HUES64 (cell line): ENCODE data around the gene LRRC1.

Source experiments
- H3K27ac ChIP-seq: 2 replicates; pipeline ENCODE4 v1.7.0; 2013; ENCODE audit warnings: low read depth, low read length, inconsistent platforms
- H3K27me3 ChIP-seq: 2 replicates; pipeline ENCODE4 v1.6.1; 2013; ENCODE audit warnings: mild to moderate bottlenecking, low read length; ENCODE audit not compliant: insufficient read depth
- H3K36me3 ChIP-seq: 2 replicates; pipeline ENCODE4 v1.6.1; 2013; ENCODE audit warnings: mild to moderate bottlenecking, low read length; ENCODE audit not compliant: insufficient read depth
- H3K4me1 ChIP-seq: 2 replicates; pipeline ENCODE4 v1.6.1; 2013; ENCODE audit warnings: mild to moderate bottlenecking, low read length, moderate library complexity; ENCODE audit not compliant: insufficient read depth
- H3K4me3 ChIP-seq: 2 replicates; pipeline ENCODE4 v1.5.1; 2013; ENCODE audit warnings: mild to moderate bottlenecking, low read length, moderate library complexity
- H3K9ac ChIP-seq: 2 replicates; pipeline ENCODE4 v1.6.1; 2013; ENCODE audit warnings: mild to moderate bottlenecking, low read depth, low read length
- H3K9me3 ChIP-seq: 2 replicates; pipeline ENCODE4 v1.6.1; 2013; ENCODE audit warnings: low read depth, low read length; ENCODE audit not compliant: insufficient read depth
- WGBS: fragments of 150-250, 120-280 bp; methylation state at CpG from one replicate; pipeline ENCODE4 v1.1.7; 2013; ENCODE audit warnings: missing lambda C conversion rate; 5-methylcytosine and 5-hydroxymethylcytosine counted together

The LRRC1 gene

GRCh38 chr6:53916804-53917463 lies 122.1 kb downstream of the LRRC1 start:
- Histone ChIP-seq H3K9me3 (no peaks in the 10 kb centered on the region), H3K4me1 (peaks cover 9% of the 10 kb centered on the region), H3K4me3 (no peak overlapping the region), H3K27me3 (no peaks in the 10 kb centered on the region), H3K27ac (no peak overlapping the region), H3K9ac (no peak overlapping the region), H3K36me3 (no peaks in the 10 kb centered on the region)
- WGBS: 98% methylated on average over 3 of the region's 3 CpGs

GRCh38 chr6:53917464-53917842 lies 122.6 kb downstream of the LRRC1 start:
- H3K9me3 ChIP-seq: no peaks in the 10 kb centered on the region
- H3K9ac ChIP-seq: no peak overlapping the region
- WGBS: 76% methylated on average over 1 of the region's 1 CpG
- H3K4me3 ChIP-seq: no peak overlapping the region
- no peak overlapping the region for H3K27ac ChIP-seq
- H3K36me3 ChIP-seq: no peaks in the 10 kb centered on the region
- no peaks in the 10 kb centered on the region for H3K27me3 ChIP-seq
- peaks cover 15% of the 10 kb centered on the region for H3K4me1 ChIP-seq

- H3K4me1 ChIP-seq: peaks cover 28% of the 10 kb centered on the region
Observed at GRCh38 chr6:53918854-53919510, 124.2 kb downstream of the LRRC1 start.

GRCh38 chr6:53919881-53920360 lies 125.1 kb downstream of the LRRC1 start:
- H3K27ac ChIP-seq: no peak overlapping the region
- no peak overlapping the region for H3K4me3 ChIP-seq
- H3K9me3 ChIP-seq: no peaks in the 10 kb centered on the region
- H3K36me3 ChIP-seq: no peaks in the 10 kb centered on the region
- no peak overlapping the region for H3K9ac ChIP-seq
- 76% methylated on average over 2 of the region's 2 CpGs for WGBS
- H3K4me1 ChIP-seq: peaks cover 36% of the 10 kb centered on the region
- H3K27me3 ChIP-seq: no peaks in the 10 kb centered on the region

More at GRCh38 chr6:53918854-53919510, 124.2 kb downstream of the LRRC1 start:
- Histone ChIP-seq H3K27ac (no peak overlapping the region), H3K9ac (no peak overlapping the region), H3K4me3 (no peak overlapping the region), H3K27me3 (no peaks in the 10 kb centered on the region), H3K9me3 (no peaks in the 10 kb centered on the region), H3K36me3 (no peaks in the 10 kb centered on the region)
- 96% methylated on average over 2 of the region's 3 CpGs for WGBS

- no peak overlapping the region for H3K4me3 ChIP-seq
- peaks cover 34% of the 10 kb centered on the region for H3K4me1 ChIP-seq
- H3K36me3 ChIP-seq: no peaks in the 10 kb centered on the region
- H3K27me3 ChIP-seq: no peaks in the 10 kb centered on the region
- H3K27ac ChIP-seq: no peak overlapping the region
- no peak overlapping the region for H3K9ac ChIP-seq
- 92% methylated on average over 5 of the region's 5 CpGs for WGBS
- no peaks in the 10 kb centered on the region for H3K9me3 ChIP-seq
Observed at GRCh38 chr6:53920881-53921280, 126.1 kb downstream of the LRRC1 start.

GRCh38 chr6:53921639-53922038 lies 126.8 kb downstream of the LRRC1 start:
- Histone ChIP-seq H3K9me3 (no peaks in the 10 kb centered on the region), H3K4me3 (no peak overlapping the region), H3K36me3 (no peaks in the 10 kb centered on the region), H3K27me3 (no peaks in the 10 kb centered on the region), H3K9ac (no peak overlapping the region), H3K4me1 (peaks cover 34% of the 10 kb centered on the region), H3K27ac (no peak overlapping the region)
- WGBS: 84% methylated on average over 2 of the region's 2 CpGs

- H3K4me1 ChIP-seq: peaks cover 34% of the 10 kb centered on the region
- H3K4me3 ChIP-seq: no peak overlapping the region; the same call in 1 of the 2 replicates
- H3K27ac ChIP-seq: peak overlapping the region; percentile 52
- no peaks in the 10 kb centered on the region for H3K36me3 ChIP-seq
- H3K27me3 ChIP-seq: no peaks in the 10 kb centered on the region
- H3K9ac ChIP-seq: no peak overlapping the region
- H3K9me3 ChIP-seq: no peaks in the 10 kb centered on the region
- WGBS: 31% methylated on average over 12 of the region's 14 CpGs
Observed at GRCh38 chr6:53922539-53922981, 127.8 kb downstream of the LRRC1 start.

GRCh38 chr6:53924277-53924676 lies 129.5 kb downstream of the LRRC1 start:
- Histone ChIP-seq H3K36me3 (no peaks in the 10 kb centered on the region), H3K4me3 (no peak overlapping the region), H3K27ac (no peak overlapping the region), H3K4me1 (peaks cover 34% of the 10 kb centered on the region), H3K9ac (no peak overlapping the region), H3K9me3 (0 out of 2 replicates have a peak, but pooled peaks cover 4% of the 10 kb centered on the region), H3K27me3 (no peaks in the 10 kb centered on the region)
- 100% methylated on average over 1 of the region's 3 CpGs for WGBS

- Histone ChIP-seq H3K4me1 (peaks cover 34% of the 10 kb centered on the region), H3K27ac (no peak overlapping the region), H3K9ac (no peak overlapping the region), H3K4me3 (no peak overlapping the region), H3K27me3 (no peaks in the 10 kb centered on the region), H3K36me3 (no peaks in the 10 kb centered on the region), H3K9me3 (0 out of 2 replicates have a peak, but pooled peaks cover 4% of the 10 kb centered on the region)
- WGBS: 84% methylated on average over 4 of the region's 7 CpGs
Observed at GRCh38 chr6:53924821-53925422, 130.1 kb downstream of the LRRC1 start.

GRCh38 chr6:53925891-53926290 lies 131.1 kb downstream of the LRRC1 start:
- Histone ChIP-seq H3K9ac (no peak overlapping the region), H3K9me3 (0 out of 2 replicates have a peak, but pooled peaks cover 4% of the 10 kb centered on the region), H3K27ac (no peak overlapping the region), H3K36me3 (no peaks in the 10 kb centered on the region), H3K4me1 (peaks cover 34% of the 10 kb centered on the region), H3K27me3 (no peaks in the 10 kb centered on the region), H3K4me3 (no peak overlapping the region)
- 97% methylated on average over 6 of the region's 6 CpGs for WGBS

- 88% methylated on average over 2 of the region's 2 CpGs for WGBS
- Histone ChIP-seq H3K4me1 (peaks cover 31% of the 10 kb centered on the region), H3K9me3 (0 out of 2 replicates have a peak, but pooled peaks cover 4% of the 10 kb centered on the region), H3K36me3 (no peaks in the 10 kb centered on the region), H3K4me3 (no peak overlapping the region), H3K9ac (no peak overlapping the region), H3K27ac (no peak overlapping the region), H3K27me3 (no peaks in the 10 kb centered on the region)
Observed at GRCh38 chr6:53926505-53926904, 131.7 kb downstream of the LRRC1 start.
